G401.6 (cell line): Measurements from ENCODE around the gene FCMR.
A peak's percentile ranks its signal among the peaks of the same experiment; 100 is the strongest.

Source experiments
- FAIRE-seq: peaks from 2 replicates; lab custom pipeline; 2012; peaks lifted over from hg19 to GRCh38; lab: Jason Lieb, UNC

FCMR gene

GRCh38 chr1:206923009-206923960 lies 1.5 kb upstream of the FCMR start:
- FAIRE-seq: no peak

- no peak for FAIRE-seq
Observed at GRCh38 chr1:206922524-206922923, 783 bp upstream of the FCMR start.

DNA sequence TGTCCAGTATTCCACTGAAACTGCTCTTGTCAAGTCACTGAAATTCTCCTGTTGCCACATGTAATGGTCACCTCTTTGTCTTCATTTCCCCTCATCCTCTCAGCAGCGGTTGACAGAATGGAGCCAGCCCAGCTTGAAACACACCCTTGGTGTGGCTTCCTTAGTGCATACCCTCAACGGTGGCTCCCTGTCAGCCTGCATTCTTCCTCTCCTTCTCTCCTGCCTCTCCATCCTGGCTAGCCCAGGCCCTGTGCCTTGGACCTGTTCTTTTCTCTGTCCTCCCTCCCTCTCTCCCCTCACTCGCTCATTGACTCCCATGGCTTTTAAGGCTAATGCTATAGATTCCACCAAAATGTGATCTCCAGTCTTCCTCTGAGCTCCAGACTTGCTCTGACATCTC lies 3.7 kb downstream of the FCMR start:
- no peak for FAIRE-seq

DNA sequence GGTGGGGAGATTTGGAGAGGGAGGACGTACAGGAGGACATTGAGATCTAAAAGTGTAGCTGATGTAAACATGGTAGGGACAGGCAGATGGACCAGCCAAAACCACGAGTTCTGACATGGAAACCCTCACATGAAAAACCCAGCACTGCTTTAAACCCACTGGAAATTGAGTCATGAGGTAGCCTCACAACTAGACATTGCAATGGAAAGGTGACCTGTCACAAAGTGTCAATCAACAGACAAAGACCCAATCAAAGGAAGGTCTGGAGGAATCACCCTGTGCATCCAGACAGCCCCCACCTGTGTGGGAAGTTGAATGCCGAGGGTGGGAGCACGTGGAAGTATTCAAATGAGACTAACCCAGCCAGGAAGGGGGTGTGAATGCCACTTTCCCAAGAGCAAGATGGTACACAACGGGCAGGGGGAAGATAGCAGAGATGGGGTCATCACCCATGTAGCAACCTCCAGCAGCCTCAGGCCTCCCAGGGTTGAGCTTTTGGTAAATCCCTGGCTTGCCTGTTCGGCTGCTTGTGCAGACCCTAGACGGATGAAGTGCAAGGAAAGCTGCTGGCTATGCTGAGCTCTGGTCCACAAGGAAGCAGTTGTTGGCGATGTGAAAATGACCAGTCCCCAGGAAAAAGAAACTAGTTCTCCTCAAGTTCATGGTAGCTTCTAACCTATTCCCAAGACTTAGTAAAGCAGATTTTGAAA lies 5.6 kb downstream of the FCMR start:
- FAIRE-seq: no peak

DNA sequence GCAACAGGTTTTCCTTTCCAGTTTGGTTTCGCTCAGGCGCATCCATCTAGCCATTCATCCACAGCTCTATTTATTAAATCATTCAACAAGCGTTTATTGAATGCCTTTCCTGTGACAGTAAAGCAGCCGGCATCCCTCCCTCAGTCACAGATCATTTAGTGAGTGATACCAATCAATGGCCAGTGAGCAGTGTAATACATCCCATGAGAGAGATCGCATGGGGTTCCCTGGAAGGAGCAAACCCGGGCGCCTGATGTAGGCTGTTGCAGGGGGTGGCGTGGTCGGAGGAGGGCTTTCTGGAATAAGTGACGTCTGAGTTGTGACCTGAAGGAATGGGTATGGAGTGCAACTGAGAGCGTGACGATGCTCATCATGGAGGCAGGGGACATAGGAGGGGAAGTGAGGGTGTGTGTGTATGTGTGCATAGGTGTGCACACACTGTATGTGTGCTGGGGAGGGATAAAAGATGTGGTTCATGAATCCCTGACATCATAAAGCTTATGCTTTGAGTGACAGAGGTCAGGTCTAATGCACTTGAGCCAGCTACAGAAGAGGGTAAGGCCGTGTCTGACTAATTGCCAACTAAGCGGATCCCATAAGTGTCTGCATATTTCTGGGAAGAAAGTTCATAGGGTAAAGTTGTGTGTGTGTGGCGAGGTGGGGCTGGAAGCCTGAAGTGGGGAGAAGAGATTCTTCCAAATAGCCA lies 6.6 kb downstream of the FCMR start:
- no peak for FAIRE-seq

- no peak for FAIRE-seq
Observed at GRCh38 chr1:206913766-206914537, 7.8 kb downstream of the FCMR start.

DNA sequence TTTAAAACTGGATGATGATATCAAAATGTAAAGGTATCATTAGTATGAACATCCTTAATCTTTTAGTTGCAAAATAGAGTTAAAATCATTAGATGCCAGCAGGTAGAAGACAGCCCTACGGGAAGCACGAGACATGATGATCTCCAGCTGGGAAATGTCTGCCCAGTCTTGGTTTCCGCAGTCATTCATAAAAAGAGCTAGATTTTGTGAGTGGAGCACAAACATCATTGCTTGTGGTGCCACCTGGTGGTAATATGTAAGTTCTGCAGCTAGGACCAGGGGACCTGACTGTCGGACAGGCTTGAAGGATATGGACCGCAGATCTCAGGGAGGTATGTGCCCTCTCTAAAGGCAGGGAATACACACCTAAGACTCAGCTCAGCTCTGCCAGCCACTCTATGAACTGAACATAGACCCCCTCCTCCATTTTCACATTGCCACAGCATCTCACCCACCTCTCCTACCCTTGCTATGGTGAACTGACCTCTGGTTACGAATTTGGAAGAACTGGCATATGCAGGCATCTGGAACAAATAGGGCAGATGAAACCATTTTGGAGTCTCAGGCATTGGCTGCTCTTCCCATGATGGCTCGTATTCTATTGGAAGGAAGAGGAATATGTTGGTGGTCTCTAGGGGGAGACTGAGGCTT lies 9.2 kb downstream of the FCMR start:
- FAIRE-seq: no peak

DNA sequence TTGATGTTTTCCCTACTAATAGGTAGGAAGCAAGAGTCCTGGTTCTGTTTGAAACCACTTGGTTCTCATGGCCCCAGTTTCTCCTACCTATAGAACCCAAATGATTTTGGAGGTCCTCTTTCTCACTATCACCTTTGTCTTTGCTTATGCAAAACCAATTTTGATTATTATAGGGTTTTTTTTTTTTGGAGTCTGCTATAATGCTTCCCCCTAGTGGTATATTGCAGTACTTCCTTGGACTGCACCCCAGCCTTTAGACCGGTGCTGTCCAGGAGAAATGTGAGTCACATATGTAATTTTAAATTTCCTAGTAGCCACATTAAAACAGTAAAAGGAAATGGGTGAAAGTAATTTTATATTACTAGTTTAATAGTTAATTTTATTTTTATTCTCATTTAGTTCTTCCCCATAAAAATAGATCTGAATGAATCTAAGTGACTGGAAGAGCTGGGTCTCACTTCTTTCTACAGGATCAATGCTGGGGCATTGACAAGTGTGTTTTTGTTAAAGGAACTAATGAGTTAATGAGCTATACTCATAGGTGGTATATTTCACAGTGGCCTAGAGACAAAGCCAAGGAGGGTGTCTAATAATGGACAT lies 10.6 kb downstream of the FCMR start:
- peak; percentile 42 for FAIRE-seq

- no peak for FAIRE-seq
Observed at GRCh38 chr1:206909883-206910318, 11.8 kb downstream of the FCMR start.

- no peak for FAIRE-seq
Observed at GRCh38 chr1:206909161-206909882, 12.4 kb downstream of the FCMR start.

GRCh38 chr1:206908038-206908437 lies 13.7 kb downstream of the FCMR start:
- no peak for FAIRE-seq

DNA sequence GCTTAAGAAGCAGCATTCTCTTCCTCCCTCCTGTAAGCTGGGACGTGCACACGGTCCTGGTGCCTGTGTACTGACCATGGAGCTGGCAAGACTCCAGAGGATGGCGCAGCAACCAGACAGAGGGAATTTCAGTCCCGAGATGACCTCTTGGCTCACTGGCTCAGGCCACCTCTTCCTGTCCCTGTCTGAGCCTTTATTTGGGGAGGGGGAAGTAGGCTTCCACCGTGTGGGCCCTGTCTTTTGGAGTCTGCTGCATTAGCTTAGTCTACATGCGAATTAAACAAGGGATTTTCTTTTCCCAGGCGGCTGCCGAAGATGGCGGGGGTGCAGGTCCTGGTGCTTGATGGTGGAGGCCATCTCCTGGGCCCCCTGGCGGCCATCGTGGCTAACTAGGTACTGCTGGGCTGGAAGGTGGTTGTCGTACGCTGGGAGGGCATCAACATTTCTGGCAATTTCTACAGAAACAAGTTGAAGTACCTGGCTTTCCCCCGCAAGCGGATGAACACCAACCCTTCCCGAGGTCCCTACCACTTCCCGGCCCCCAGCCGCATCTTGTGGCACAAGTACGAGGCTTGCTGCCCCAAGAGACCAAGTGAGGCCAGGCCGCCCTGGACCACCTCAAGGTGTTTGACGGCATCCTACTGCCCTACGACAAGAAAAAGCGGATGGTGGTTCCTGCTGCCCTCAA lies 14.3 kb downstream of the FCMR start:
- FAIRE-seq: no peak

DNA sequence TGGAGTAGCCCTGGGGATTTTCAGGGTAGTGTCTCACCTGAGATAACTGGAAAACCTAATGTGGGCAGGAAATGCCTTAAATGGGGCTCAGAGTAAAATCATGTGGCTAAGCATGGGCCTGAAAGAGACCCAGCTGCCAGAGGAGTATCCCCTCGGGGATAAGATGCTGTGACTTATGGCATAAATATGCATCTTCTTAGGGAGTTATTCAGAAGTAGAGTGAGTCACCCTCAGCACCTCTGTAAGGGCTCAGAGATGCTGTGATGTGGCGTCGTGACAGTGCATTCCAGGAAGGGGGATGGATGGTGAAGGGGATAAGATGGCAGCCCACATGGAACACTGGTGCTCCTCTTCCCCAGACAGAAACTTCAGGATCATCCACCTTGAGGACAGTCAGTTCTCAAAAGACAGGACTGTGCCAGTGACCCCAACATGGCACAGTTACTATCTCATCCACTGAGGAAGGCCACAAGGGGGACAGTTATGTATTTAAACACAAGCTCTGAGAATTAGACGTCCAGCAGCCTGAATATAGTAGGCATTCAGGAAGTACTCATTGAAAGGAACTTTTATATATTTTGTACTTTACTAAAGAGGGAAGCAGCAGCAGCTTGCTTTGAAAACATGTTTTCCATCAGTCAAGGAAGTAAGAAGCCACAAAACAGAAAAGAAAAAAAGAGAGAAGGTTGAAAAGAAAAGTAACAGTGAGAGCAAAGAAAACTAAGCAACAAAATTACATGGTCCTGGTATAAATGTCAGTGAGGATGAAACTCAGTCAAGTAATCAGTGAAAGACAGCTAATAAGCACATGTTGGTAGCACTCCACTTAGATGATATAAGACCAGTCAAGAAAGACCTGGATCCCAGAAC lies 16.2 kb downstream of the FCMR start:
- no peak for FAIRE-seq

GRCh38 chr1:206904423-206905142 lies 17.2 kb downstream of the FCMR start:
- FAIRE-seq: no peak

GRCh38 chr1:206903687-206904086 lies 18.1 kb downstream of the FCMR start:
- no peak for FAIRE-seq

DNA sequence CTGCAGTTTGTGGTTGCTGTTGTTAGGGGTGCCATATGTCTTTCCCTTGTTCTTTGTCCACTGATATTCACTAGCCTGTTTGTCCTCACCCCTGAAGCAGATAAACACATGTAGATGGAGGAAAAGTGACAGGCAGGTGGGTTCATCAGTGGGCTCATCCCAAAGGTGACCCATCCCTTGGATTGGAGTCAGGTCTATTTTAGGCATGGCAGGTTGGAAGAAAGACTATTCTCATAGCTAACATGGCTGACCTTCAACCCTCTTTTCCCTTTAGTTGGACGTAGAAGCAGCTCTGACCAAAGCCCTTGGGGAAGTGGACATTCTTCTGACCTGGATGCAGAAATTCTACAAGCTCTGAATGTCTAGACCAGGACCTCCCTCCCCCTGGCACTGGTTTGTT lies 19.0 kb downstream of the FCMR start:
- no peak for FAIRE-seq

DNA sequence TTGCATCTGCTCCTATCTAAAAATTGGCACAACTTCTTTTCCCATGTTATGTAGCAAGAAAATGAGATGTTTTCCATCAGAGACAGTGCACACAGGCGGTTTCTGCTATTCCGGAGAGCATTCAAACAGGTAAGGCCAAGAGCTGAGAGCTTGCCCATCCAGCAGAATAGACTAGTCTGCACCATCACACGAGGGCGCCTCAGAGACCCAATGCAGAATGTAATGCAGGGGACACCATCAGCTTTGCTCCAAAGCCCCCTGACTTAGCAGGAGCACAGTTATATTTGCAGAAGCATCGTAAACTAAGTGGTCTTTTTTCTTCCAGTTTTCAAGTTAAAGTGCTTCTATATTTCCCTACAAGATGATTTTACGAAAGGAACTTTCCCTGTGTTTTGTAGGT lies 19.8 kb downstream of the FCMR start:
- FAIRE-seq: no peak

GRCh38 chr1:206900149-206900548 lies 21.6 kb downstream of the FCMR start:
- no peak for FAIRE-seq
